Left lung (tissue), 10 donors: ENCODE measurements around the gene FYTTD1. TPM values are rescaled to one million over a fixed set of nuclear protein-coding genes. Genes with fewer than 3 reads are reported as not detected.
"Not testable (repeated sequence)": the region's sequence is repeated elsewhere in the genome, so short reads cannot be mapped to it uniquely, and the experiment has no call there.

ENCODE experiments used
- ATAC-seq: fragments of 200-7000 bp; cut with Tn5 transposase; one replicate; pipeline ENCODE4 v1.9.1; 2020; ENCODE audit warnings: moderate library complexity
- DNase-seq, 4 donors: peaks; one replicate each; pipeline ENCODE4 v3.0.0-alpha.2; 2013 to 2020
- H3K27ac ChIP-seq, 2 donors: fragments of 200-600 bp; sonication (generic) in 1 of 2; one replicate each; pipeline versions ENCODE4 v1.5.0 to v1.8.0; 2020 to 2021
- H3K27me3 ChIP-seq, 2 donors: fragments of 200-600 bp; sonication (generic) in 1 of 2; one replicate each; pipeline versions ENCODE4 v1.5.0 to v1.8.0; 2020 to 2021
- H3K36me3 ChIP-seq, 2 donors: fragments of 200-600 bp; sonication (generic) in 1 of 2; one replicate each; pipeline versions ENCODE4 v1.5.0 to v1.8.0; 2020 to 2021
- H3K4me1 ChIP-seq, 2 donors: fragments of 200-600 bp; one replicate each; pipeline ENCODE4 v1.8.0; 2021
- H3K4me3 ChIP-seq, 2 donors: fragments of 200-600 bp; sonication (generic) in 1 of 2; one replicate each; pipeline versions ENCODE4 v1.5.0 to v1.8.0; 2020 to 2021; ENCODE audit warnings: mild to moderate bottlenecking in 1 of 2
- H3K9me3 ChIP-seq, 2 donors: fragments of 200-600 bp; sonication (generic) in 1 of 2; one replicate each; pipeline versions ENCODE4 v1.5.0 to v1.8.0; 2020 to 2021
- CTCF ChIP-seq, 2 donors: fragments of 200-600 bp; sonication (generic) in 1 of 2; IDR thresholded peaks; one replicate each; pipeline versions ENCODE4 v1.5.0 to v1.8.0; 2021; ENCODE audit warnings: antibody characterized with exemption in 2 of 2
- intact Hi-C, 2 donors: fragments of 100-400 bp; cut with DNase I; formaldehyde crosslinking; loops; one replicate each; pipeline versions ENCODE4 v1.11.2 to v1.14.2; 2022
- polyA plus RNA-seq, 6 donors: library from polyadenylated mRNA; unstranded; fragments of 120-200 nt; gene quantifications; one replicate each; pipeline ENCODE4 v1.2.1, GENCODE V29; 2013; ENCODE audit not compliant: insufficient read length in 6 of 6
- total RNA-seq, 2 donors: library from RNA; stranded (reverse); fragmentation: NEBNext Ultra II Directional; extraction: Animal tissue kit (Norgen Biotek cat#: 25700); gene quantifications; one replicate each; pipeline ENCODE4 v1.2.1, GENCODE V29; 2021
- donor health status: DM: no; HTN: yes; CAD: no.
- donor health status: DM: no; HTN: no; CAD: no.

The FYTTD1 gene
- total and polyA plus RNA-seq, 8 donors = 46.8 to 115 (median 92.4) TPM

- intact Hi-C loops = no loop called here
- Histone ChIP-seq H3K36me3 (peaks cover 0 to 9% of the 10 kb centered on the region in 2 donors), H3K27ac (peak overlapping the region in 1 of 2 donors; percentile 11), H3K4me3 (no peak overlapping the region), H3K27me3 (no peaks in the 10 kb centered on the region), H3K9me3 (peaks cover 0 to 10% of the 10 kb centered on the region in 2 donors), H3K4me1 (no peaks in the 10 kb centered on the region)
- ATAC-seq (peak; percentile 91), DNase-seq (no peak)
- TF ChIP-seq CTCF (IDR thresholded peaks at IDR 0.05) = no peak
Observed at GRCh38 chr3:197718891-197719290, 30.8 kb upstream of the FYTTD1 start.

GRCh38 chr3:197720694-197721093, 29.0 kb upstream of the FYTTD1 start:
- no peak overlapping the region for H3K4me3 ChIP-seq
- DNase-seq = no peak
- intact Hi-C loops = no loop called here
- no peaks in the 10 kb centered on the region for H3K27me3 ChIP-seq
- peaks cover 0 to 10% of the 10 kb centered on the region in 2 donors for H3K9me3 ChIP-seq
- H3K36me3 ChIP-seq = peaks cover 0 to 9% of the 10 kb centered on the region in 2 donors
- H3K4me1 ChIP-seq = no peaks in the 10 kb centered on the region
- no peak for ATAC-seq
- no peak overlapping the region for H3K27ac ChIP-seq
- no peak for TF ChIP-seq CTCF (IDR thresholded peaks at IDR 0.05)

GRCh38 chr3:197722734-197723133, 26.9 kb upstream of the FYTTD1 start:
- Histone ChIP-seq H3K27me3 (no peaks in the 10 kb centered on the region), H3K9me3 (peaks cover 0 to 10% of the 10 kb centered on the region in 2 donors), H3K4me1 (no peaks in the 10 kb centered on the region), H3K36me3 (no peaks in the 10 kb centered on the region), H3K4me3 (no peak overlapping the region), H3K27ac (no peak overlapping the region)
- DNase-seq = no peak
- ATAC-seq = no peak
- no peak for TF ChIP-seq CTCF (IDR thresholded peaks at IDR 0.05)
- intact Hi-C loops = no loop called here

- H3K36me3 ChIP-seq, H3K9me3 ChIP-seq, H3K27me3 ChIP-seq, H3K4me1 ChIP-seq, H3K4me3 ChIP-seq, intact Hi-C loops, DNase-seq, ATAC-seq, H3K27ac ChIP-seq: not testable (repeated sequence)
Observed at GRCh38 chr3:197727878-197728277, 21.8 kb upstream of the FYTTD1 start.

- no peak overlapping the region for H3K27ac ChIP-seq
- intact Hi-C loops = no loop called here
- H3K9me3 ChIP-seq = no peaks in the 10 kb centered on the region
- DNase-seq = no peak
- no peaks in the 10 kb centered on the region for H3K27me3 ChIP-seq
- no peak for ATAC-seq
- no peak overlapping the region for H3K4me3 ChIP-seq
- H3K36me3 ChIP-seq = no peaks in the 10 kb centered on the region
- no peak for TF ChIP-seq CTCF (IDR thresholded peaks at IDR 0.05)
- peaks cover 0 to 8% of the 10 kb centered on the region in 2 donors for H3K4me1 ChIP-seq
Observed at GRCh38 chr3:197728487-197728886, 21.2 kb upstream of the FYTTD1 start.

GRCh38 chr3:197730200-197730599, 19.5 kb upstream of the FYTTD1 start:
- no peaks in the 10 kb centered on the region for H3K9me3 ChIP-seq
- peaks cover 0 to 19% of the 10 kb centered on the region in 2 donors for H3K4me1 ChIP-seq
- peak; percentile 80 for ATAC-seq
- TF ChIP-seq CTCF (IDR thresholded peaks at IDR 0.05) = no peak
- H3K36me3 ChIP-seq = no peaks in the 10 kb centered on the region
- H3K27ac ChIP-seq = no peak overlapping the region
- H3K27me3 ChIP-seq = no peaks in the 10 kb centered on the region
- DNase-seq = no peak
- H3K4me3 ChIP-seq = no peak overlapping the region
- intact Hi-C loops = no loop called here

GRCh38 chr3:197730770-197731169, 18.9 kb upstream of the FYTTD1 start:
- H3K27me3 ChIP-seq, DNase-seq, intact Hi-C loops, H3K9me3 ChIP-seq, H3K36me3 ChIP-seq, ATAC-seq, H3K27ac ChIP-seq, H3K4me3 ChIP-seq: not testable (repeated sequence)
- H3K4me1 ChIP-seq = peaks cover 4 to 25% of the 10 kb centered on the region in 2 donors

- H3K4me3 ChIP-seq, H3K36me3 ChIP-seq, DNase-seq, ATAC-seq, H3K27ac ChIP-seq, H3K27me3 ChIP-seq, intact Hi-C loops, H3K9me3 ChIP-seq: not testable (repeated sequence)
- peaks cover 5 to 29% of the 10 kb centered on the region in 2 donors for H3K4me1 ChIP-seq
Observed at GRCh38 chr3:197731483-197731882, 18.2 kb upstream of the FYTTD1 start.
